GM19468 (cell line): ENCODE results near the gene NDST3.

Experiments used
- ATAC-seq: cut with Tn5 transposase; IDR thresholded peaks from one replicate; pipeline ENCODE4 v1.9.1; 2021; ENCODE audit warnings: mild to moderate bottlenecking, moderate library complexity, moderate number of reproducible peaks; ENCODE audit not compliant: unreplicated experiment; ENCODE audit errors: extremely low read depth

The NDST3 gene

DNA sequence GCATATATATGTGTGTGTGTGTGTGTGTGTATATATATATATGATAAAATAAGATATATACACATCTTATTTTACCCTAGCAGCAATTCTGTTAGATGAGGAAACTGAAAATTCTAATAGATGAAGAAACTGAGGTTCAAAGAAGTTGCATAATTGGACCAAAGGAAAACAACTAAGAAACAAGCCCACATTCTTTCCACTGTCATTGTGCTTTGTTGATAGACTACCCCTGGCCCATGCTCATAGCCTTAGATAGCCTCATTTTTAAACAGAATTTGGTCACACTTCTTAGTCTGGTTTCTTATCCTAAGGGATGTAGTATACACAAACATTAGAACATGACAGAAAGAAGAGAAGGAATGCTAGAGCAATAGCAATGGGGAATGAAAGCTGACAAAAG, 138.8 kb downstream of the NDST3 start:
- no peak for ATAC-seq

DNA sequence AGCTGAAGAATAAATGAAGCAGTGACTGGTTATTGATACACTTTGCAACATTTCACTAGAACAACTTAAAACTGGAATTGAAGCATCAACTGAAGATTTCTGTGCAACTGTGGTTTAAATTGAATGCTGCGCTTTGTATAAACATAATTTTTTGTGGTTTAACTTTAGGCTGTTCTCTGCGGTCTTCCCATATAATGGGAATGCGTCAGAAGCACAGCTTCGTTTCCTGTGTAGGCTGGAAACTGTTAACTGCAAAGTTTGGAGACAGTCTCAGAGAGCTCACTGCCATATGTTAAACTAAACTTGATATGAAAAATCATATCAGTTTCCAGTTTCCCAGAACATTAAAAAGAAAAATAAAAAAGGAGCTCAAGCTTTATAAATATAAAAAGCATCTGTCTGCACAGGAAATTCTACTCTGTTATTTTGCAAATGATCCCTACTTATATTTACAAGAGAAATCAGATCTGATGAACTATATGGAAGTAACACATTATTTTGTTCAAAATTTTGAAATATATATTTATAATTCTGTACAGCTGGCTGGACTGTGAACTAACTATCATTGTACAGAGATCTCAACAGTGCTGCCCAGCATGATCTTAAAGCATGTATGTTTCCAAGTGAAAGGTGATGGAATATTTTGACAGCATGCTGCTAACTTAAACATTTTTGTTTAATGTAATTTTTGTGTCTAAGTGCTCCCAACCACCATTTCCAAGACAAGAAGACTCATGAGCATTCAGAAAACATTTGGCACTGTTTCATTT, 139.9 kb downstream of the NDST3 start:
- no peak for ATAC-seq

DNA sequence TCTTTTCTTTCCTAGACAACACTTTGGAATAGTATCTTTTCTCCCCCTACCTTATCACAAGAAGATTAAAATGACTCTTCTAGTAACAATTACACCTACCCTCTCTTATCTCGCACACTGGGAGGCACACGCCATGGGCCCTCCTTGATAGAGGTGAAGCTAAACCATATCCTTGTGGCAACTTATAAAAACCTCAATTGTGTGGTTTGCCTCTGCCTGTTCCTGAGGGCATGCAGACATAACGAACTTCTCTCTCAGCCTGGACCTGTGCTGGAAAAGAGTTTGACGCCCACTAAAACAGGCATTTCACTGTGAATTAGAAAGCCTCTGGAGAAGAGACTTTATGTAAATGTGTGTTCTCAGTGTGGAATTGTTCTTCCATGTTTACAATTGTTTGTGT, 141.2 kb downstream of the NDST3 start:
- no peak for ATAC-seq

GRCh38 chr4:118177126-118177525, 142.8 kb downstream of the NDST3 start:
- ATAC-seq, result no peak

GRCh38 chr4:118180776-118181175, 146.5 kb downstream of the NDST3 start:
- no peak for ATAC-seq

DNA sequence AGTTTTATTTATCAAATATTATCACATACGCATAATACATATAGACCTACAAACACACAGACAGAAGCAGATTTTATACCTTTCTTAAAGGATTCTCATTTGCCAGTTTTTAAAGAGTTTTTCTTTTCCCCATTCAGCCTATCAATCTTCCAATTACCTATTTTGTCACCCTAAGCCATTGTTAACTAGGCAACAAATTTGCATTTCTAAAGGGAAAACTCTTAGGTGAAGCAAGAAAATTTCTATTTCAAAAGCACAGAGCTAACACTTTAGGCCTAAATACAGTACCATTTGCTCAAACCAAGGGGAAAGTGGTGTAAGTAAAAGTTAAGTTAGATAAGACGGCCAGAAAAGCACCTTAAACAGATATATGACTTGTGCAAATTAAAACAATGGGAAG, 156.6 kb downstream of the NDST3 start:
- ATAC-seq, result no peak

DNA sequence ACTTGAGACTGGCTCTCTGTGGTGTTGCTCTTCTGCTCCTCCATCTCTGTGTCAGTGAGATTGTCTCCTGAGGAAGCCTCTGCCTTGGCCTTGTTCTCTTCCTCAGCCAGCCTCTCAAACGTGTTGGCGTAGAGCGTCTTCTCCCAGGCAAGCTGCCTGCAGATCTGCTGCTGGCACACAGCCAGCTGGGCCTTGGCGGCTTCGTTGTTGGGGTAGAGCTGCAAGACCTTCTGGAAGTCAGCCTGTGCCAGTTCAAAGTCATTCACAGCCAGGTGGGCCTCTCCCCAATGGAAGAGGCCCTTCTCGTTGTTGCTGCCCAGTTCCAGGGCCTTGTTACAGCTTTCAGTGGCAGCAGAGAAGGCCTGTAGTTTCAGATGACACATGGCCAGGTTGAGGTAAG, 159.1 kb downstream of the NDST3 start:
- no peak for ATAC-seq

- ATAC-seq, result no peak
These were observed 172.3 kb downstream of the NDST3 start for GRCh38 chr4:118206627-118207026.

- no peak for ATAC-seq
These were observed 178.8 kb downstream of the NDST3 start for GRCh38 chr4:118213101-118213500.

DNA sequence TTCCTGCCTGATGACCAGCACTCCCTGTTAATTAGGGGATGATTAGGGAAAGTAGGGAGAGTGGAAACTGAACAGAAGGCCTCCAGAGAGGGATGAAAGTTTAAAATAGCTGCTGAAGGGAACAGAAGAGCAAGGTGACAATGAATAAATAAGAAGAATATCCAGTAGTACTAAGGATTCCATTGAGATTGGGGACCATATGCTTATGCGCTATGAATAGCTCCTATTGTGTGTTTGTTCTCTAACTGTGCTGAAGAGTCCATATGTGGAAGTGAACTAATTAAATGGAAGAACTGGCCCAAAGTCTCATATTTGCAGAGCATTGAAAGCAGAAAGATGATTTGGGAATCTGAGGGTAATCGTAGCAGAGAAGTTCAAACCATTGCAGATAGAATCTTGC, 181.5 kb downstream of the NDST3 start:
- ATAC-seq, result no peak

- ATAC-seq, result no peak
These were observed 187.0 kb downstream of the NDST3 start for GRCh38 chr4:118221227-118221800.

GRCh38 chr4:118224243-118224829, 190.1 kb downstream of the NDST3 start:
- no peak for ATAC-seq

DNA sequence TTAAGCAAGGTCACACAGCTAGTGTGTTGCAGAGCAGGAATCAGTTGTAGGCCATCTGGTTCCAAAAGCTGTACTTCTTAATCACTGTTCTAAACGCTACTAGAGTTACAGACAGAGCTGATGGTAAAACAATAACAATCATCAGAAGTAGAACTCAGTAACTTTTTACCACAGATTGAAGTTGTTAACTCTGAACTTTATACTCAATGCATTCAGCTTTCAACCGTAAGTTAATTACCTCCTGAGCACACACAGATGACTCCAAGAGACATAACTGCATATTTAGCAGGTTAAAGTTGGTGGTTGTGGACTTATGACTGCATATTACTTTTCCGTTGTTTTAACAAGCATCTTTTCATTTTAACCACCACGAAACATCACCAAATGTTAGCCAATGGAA, 191.2 kb downstream of the NDST3 start:
- ATAC-seq, result no peak

DNA sequence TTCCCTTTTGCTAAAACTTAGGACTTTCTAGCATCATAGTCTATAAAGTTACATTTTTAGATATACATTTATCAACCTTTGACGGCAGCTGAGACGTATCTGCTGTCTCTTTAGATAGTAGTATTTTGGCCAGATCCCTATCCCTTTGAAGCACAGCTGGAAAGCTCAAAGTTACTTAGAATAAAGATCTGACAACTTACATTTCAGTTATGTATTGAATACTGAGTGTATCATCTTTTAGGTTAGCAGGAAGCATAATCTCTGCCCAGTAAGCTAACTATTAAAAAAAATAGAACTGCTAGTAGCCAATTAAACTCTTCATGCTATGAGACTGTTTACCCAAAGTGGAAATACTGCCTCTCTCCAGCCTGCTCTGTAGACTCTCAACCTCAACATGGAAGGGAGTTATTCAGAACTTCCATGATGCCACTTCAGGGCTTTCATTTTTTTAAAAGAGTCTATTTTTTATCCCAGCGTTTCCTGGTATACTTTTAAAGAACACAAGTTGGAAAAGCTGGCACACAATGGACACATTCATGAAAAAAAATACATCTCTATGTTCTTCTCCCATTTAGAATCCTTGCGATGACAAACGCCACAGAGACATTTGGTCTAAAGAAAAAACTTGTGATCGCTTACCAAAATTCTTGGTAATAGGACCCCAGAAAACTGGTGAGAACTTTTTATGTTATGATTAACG, 192.2 kb downstream of the NDST3 start:
- no peak for ATAC-seq

DNA sequence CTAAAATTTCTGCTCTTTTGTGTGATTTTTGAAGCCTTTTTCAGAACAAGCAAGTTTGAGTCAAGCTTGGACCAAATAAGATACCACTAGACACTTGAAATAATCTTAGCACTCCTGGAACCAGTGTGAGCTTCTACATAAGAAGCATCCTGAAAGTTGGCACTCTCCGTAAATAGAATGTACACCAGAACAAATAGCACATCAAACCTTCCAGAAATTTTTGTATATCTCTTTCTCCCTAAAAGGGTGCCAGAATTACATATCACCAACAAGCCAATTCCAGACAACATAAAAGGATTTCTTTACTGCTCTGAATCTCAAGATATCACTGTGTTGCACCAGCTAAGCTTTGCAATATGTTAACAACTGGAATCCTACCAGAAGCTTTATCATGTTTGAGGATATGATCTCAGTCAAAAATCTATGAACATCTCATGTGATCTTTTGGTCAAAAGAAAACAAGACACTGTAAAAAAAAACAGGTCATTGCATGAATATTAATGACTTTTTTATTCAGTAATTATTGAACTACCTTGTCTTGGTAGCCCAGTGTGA, 201.4 kb downstream of the NDST3 start:
- no peak for ATAC-seq

GRCh38 chr4:118237531-118237930, 203.2 kb downstream of the NDST3 start:
- ATAC-seq, result no peak

DNA sequence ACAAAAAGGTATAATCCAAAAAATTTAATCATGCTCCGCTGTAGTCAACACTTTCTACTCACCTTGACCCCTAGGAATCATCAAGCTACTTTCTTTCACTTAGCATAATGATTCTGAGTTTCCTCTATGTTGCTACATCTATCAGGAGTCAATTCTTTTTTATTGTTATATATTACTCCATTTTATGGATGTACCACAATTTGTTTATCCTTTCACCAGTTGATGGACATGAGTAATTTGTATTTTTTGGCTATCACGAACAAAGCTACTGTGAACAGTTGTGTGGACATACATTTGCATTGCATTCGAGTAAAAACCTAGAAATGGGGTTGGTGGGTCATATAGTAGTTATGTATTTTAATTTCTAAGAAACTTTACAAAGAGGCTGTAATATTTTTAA, 215.6 kb downstream of the NDST3 start:
- no peak for ATAC-seq

DNA sequence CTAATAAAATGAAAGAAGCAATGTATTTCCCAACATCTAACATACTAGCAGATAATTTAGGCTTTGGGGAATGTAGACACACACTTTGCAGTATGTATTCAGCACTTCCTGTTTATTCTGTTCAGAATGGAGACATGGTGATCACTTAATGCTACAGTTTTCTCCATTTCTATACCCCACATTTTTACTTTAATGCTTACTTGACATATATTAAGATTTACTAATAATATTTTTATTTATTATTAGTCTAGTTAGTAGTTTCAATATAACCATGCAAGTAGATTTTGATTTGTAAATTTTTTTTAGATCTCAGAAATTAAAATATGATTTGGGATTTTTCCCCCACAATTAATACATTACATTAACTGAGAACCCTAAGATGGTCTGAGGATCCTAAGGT, 220.1 kb downstream of the NDST3 start:
- ATAC-seq, result no peak

DNA sequence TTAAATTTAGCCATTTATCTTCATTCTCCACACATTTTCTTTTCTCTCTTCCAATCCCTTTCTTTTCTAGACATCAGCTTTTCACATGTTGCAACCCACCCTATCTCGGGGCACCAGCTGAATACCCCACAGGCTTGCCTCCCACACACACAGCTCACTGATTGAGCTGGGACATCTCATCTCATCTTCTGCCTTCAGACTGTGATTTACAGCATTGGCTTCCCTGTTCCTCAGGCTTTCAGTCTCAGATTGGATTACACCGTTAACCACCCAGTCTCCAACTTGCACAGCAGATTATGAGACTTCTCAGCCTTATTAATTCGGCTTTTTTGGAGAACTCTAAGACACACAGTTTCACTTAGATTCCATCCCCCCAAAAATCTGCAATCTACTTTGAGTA, 224.8 kb downstream of the NDST3 start:
- no peak for ATAC-seq

DNA sequence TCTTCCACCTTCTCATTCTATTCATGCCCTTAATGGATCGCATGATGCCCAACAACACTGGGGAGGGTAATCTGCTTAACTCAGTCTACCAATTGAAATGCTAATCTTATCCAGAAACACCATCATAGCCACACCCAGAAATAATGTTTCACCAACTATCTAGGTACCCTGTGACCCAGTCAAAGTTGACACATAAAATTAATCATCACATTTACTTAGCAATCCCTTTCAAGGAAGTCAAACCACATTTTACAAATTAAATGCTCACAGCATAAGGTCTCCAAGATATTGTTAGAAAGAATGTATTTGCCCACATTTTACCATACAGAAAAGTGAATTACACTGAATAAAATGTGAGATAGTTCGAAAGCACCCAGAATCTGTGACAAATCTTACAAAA, 226.0 kb downstream of the NDST3 start:
- no peak for ATAC-seq

GRCh38 chr4:118264096-118264495, 229.8 kb downstream of the NDST3 start:
- no peak for ATAC-seq
